Neural cell (in vitro differentiated cells): ENCODE measurements around the gene MEFV. TPM values are rescaled to one million over a fixed set of nuclear protein-coding genes. Genes with fewer than 3 reads are reported as not detected.

Experiments
- H2AFZ ChIP-seq: fragments of 200-600, 300-800 bp; sonication (generic), shearing (Covaris generic); 2 replicates; pipeline ENCODE4 v1.6.0; 2014; ENCODE audit warnings: low read depth, mild to moderate bottlenecking, antibody characterized with exemption, low read length, moderate library complexity
- H3F3A ChIP-seq: fragments of 200-600 bp; shearing (Covaris generic); 2 replicates; pipeline ENCODE4 v1.6.1; 2016; ENCODE audit warnings: mild to moderate bottlenecking, moderate library complexity, mixed read lengths, antibody characterized with exemption, low read length; ENCODE audit not compliant: insufficient read depth, poor library complexity, severe bottlenecking
- H3K27ac ChIP-seq: fragments of 200-600, 300-800 bp; sonication (generic), shearing (Covaris generic); 2 replicates; pipeline ENCODE4 v1.5.1; 2014; ENCODE audit warnings: mild to moderate bottlenecking, low read length, moderate library complexity
- H3K27me3 ChIP-seq: fragments of 300-800, 200-600 bp; sonication (generic), shearing (Covaris generic); 2 replicates; pipeline ENCODE4 v1.6.0; 2014; ENCODE audit warnings: mild to moderate bottlenecking, low read depth, low read length, moderate library complexity; ENCODE audit not compliant: insufficient read depth
- H3K36me3 ChIP-seq: fragments of 300-800, 200-600 bp; sonication (generic), shearing (Covaris generic); 2 replicates; pipeline ENCODE4 v1.5.1; 2014; ENCODE audit warnings: mild to moderate bottlenecking, antibody characterized with exemption, low read length, moderate library complexity; ENCODE audit not compliant: insufficient read depth
- H3K4me2 ChIP-seq: fragments of 300-800, 200-600 bp; sonication (generic), shearing (Covaris generic); 2 replicates; pipeline ENCODE4 v1.6.0; 2014; ENCODE audit warnings: mild to moderate bottlenecking, low read length
- H3K4me3 ChIP-seq: fragments of 300-800, 200-600 bp; sonication (generic), shearing (Covaris generic); 2 replicates; pipeline ENCODE4 v1.5.1; 2014; ENCODE audit warnings: mild to moderate bottlenecking, low read length, moderate library complexity
- H3K79me2 ChIP-seq: fragments of 200-600 bp; shearing (Covaris generic); replicated peaks from 2 replicates; pipeline ENCODE4 v1.6.0; 2014; ENCODE audit warnings: mild to moderate bottlenecking, low read length, moderate library complexity; ENCODE audit not compliant: insufficient read depth
- H3K9ac ChIP-seq: fragments of 300-800, 200-600 bp; sonication (generic), shearing (Covaris generic); 2 replicates; pipeline ENCODE4 v1.6.1; 2016; ENCODE audit warnings: mild to moderate bottlenecking, low read length, mixed read lengths
- H3K9me2 ChIP-seq: fragments of 200-600 bp; shearing (Covaris generic); 2 replicates; pipeline ENCODE4 v1.6.1; 2016; ENCODE audit warnings: mild to moderate bottlenecking, low read length, mixed read lengths; ENCODE audit not compliant: insufficient read depth
- H3K9me3 ChIP-seq: fragments of 200-600, 300-800 bp; sonication (generic), shearing (Covaris generic); 2 replicates; pipeline ENCODE4 v1.6.1; 2016; ENCODE audit warnings: mild to moderate bottlenecking, mixed run types, low read length, moderate library complexity, mixed read lengths
- H4K20me1 ChIP-seq: fragments of 200-600 bp; shearing (Covaris generic); 2 replicates; pipeline ENCODE4 v1.6.1; 2016; ENCODE audit warnings: mild to moderate bottlenecking, mixed run types; ENCODE audit not compliant: insufficient read depth
- EP300 ChIP-seq: fragments of 450-650 bp; conservative IDR thresholded peaks from 2 replicates; pipeline ENCODE4 v1.6.1; 2014; ENCODE audit warnings: antibody characterized with exemption, mild to moderate bottlenecking, moderate library complexity; ENCODE audit not compliant: poor library complexity, severe bottlenecking
- EZH2 ChIP-seq: fragments of 200-600, 300-800 bp; shearing (Covaris generic), sonication (generic); IDR thresholded peaks from 2 replicates; pipeline ENCODE4 v1.6.1; 2014; ENCODE audit warnings: antibody characterized with exemption, low read length, borderline replicate concordance, mild to moderate bottlenecking; ENCODE audit not compliant: insufficient read depth, poor library complexity, severe bottlenecking
- MXI1 ChIP-seq: fragments of 450-650 bp; conservative IDR thresholded peaks from 2 replicates; pipeline ENCODE4 v1.6.1; 2014; ENCODE audit warnings: antibody characterized with exemption, mild to moderate bottlenecking; ENCODE audit not compliant: poor library complexity, severe bottlenecking
- POLR2AphosphoS5 ChIP-seq: IDR thresholded peaks from 2 replicates; pipeline ENCODE4 v1.6.1; 2012
- RAD21 ChIP-seq: fragments of 450-650 bp; conservative IDR thresholded peaks from 2 replicates; pipeline ENCODE4 v1.6.1; 2014; ENCODE audit warnings: antibody characterized with exemption, mild to moderate bottlenecking, moderate library complexity
- SMC3 ChIP-seq: fragments of 450-650 bp; conservative IDR thresholded peaks from 2 replicates; pipeline ENCODE4 v1.6.1; 2014; ENCODE audit warnings: antibody characterized with exemption, mild to moderate bottlenecking, moderate library complexity; ENCODE audit not compliant: poor library complexity
- TAF1 ChIP-seq: IDR thresholded peaks from 2 replicates; pipeline ENCODE4 v1.6.1; 2012; ENCODE audit warnings: low read depth
- polyA plus RNA-seq: library from polyadenylated mRNA; depleted of rRNA; stranded (reverse); fragments of >200 nt; gene quantifications from 2 replicates; pipeline ENCODE4 v1.2.3, GENCODE V29; 2014
- TF ChIP-seq, protein P1 (sequence below): fragments of 450-650 bp; IDR thresholded peaks from 2 replicates; pipeline ENCODE4 v1.5.1; 2014; ENCODE audit warnings: antibody characterized with exemption, mild to moderate bottlenecking, moderate library complexity; ENCODE audit not compliant: poor library complexity, severe bottlenecking
- TF ChIP-seq, protein P2 (sequence below): IDR thresholded peaks from 2 replicates; pipeline ENCODE4 v1.6.1; 2012; ENCODE audit warnings: borderline replicate concordance

Gene MEFV
- polyA plus RNA-seq, 1 donor from 2014 or later = not detected

DNA sequence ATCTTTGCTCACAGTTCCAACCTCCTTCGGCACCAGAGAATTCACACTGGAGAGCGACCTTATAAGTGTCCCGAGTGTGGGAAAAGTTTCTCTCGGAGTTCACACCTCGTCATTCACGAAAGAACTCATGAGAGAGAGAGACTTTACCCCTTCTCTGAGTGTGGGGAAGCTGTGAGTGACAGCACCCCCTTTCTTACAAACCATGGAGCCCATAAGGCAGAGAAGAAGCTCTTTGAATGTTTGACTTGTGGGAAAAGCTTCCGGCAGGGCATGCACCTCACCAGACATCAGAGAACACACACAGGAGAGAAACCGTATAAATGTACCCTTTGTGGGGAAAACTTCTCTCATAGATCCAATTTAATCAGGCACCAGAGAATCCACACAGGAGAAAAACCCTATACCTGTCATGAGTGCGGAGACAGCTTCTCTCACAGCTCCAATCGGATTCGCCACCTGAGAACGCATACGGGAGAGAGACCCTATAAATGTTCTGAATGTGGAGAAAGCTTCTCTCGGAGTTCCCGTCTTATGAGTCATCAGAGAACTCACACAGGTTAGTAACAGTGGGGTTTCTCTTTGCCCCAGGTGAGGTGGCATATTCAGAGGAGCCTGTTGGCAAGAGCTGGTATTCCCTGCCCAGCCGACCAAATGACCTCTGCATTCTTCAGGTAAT lies 33.7 kb upstream of the MEFV start:
- Histone ChIP-seq H3K9me2 (no peaks in the 10 kb centered on the region), H3K4me2 (no peak overlapping the region), H3K27me3 (no peaks in the 10 kb centered on the region), H2AFZ (no peak overlapping the region), H3K4me3 (no peak overlapping the region), H3K36me3 (peaks cover 37% of the 10 kb centered on the region), H3K79me2 (peaks cover 31% of the 10 kb centered on the region), H3K27ac (no peak overlapping the region), H3K9me3 (peaks cover 7% of the 10 kb centered on the region), H3F3A (no peaks in the 10 kb centered on the region), H3K9ac (no peak overlapping the region), H4K20me1 (no peaks in the 10 kb centered on the region)
- no peak for TF ChIP-seq EZH2
- TF ChIP-seq RAD21 = no peak
- no peak for TF ChIP-seq MXI1
- TF ChIP-seq, protein P1, sequence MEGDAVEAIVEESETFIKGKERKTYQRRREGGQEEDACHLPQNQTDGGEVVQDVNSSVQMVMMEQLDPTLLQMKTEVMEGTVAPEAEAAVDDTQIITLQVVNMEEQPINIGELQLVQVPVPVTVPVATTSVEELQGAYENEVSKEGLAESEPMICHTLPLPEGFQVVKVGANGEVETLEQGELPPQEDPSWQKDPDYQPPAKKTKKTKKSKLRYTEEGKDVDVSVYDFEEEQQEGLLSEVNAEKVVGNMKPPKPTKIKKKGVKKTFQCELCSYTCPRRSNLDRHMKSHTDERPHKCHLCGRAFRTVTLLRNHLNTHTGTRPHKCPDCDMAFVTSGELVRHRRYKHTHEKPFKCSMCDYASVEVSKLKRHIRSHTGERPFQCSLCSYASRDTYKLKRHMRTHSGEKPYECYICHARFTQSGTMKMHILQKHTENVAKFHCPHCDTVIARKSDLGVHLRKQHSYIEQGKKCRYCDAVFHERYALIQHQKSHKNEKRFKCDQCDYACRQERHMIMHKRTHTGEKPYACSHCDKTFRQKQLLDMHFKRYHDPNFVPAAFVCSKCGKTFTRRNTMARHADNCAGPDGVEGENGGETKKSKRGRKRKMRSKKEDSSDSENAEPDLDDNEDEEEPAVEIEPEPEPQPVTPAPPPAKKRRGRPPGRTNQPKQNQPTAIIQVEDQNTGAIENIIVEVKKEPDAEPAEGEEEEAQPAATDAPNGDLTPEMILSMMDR = no peak
- no peak for TF ChIP-seq POLR2AphosphoS5
- no peak for TF ChIP-seq TAF1
- no peak for TF ChIP-seq EP300
- TF ChIP-seq, protein P2, sequence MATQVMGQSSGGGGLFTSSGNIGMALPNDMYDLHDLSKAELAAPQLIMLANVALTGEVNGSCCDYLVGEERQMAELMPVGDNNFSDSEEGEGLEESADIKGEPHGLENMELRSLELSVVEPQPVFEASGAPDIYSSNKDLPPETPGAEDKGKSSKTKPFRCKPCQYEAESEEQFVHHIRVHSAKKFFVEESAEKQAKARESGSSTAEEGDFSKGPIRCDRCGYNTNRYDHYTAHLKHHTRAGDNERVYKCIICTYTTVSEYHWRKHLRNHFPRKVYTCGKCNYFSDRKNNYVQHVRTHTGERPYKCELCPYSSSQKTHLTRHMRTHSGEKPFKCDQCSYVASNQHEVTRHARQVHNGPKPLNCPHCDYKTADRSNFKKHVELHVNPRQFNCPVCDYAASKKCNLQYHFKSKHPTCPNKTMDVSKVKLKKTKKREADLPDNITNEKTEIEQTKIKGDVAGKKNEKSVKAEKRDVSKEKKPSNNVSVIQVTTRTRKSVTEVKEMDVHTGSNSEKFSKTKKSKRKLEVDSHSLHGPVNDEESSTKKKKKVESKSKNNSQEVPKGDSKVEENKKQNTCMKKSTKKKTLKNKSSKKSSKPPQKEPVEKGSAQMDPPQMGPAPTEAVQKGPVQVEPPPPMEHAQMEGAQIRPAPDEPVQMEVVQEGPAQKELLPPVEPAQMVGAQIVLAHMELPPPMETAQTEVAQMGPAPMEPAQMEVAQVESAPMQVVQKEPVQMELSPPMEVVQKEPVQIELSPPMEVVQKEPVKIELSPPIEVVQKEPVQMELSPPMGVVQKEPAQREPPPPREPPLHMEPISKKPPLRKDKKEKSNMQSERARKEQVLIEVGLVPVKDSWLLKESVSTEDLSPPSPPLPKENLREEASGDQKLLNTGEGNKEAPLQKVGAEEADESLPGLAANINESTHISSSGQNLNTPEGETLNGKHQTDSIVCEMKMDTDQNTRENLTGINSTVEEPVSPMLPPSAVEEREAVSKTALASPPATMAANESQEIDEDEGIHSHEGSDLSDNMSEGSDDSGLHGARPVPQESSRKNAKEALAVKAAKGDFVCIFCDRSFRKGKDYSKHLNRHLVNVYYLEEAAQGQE = no peak
- TF ChIP-seq SMC3 = no peak

DNA sequence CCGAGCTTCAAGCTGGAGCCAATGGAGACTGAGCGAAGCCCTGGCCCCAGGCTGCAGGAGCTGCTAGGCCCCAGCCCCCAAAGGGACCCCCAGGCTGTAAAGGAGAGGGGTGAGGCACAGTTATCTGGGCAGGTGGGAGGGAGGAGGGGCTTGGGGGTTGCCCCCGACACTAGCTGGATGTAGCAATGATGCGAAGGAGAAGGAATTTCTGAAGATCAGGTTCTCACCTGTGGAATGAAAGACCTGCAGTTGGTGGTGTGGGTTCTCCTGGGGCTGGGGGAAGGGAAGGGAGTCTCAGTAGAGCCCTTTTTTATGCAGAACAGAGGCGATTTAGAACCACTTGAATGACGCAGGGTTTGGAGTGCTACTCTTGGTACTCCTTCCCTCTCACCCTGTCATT lies 28.7 kb upstream of the MEFV start:
- Histone ChIP-seq H3K27me3 (no peaks in the 10 kb centered on the region), H3K36me3 (peaks cover 8% of the 10 kb centered on the region), H3K27ac (no peak overlapping the region), H3K9me2 (no peaks in the 10 kb centered on the region), H3K4me3 (peak overlapping the region; percentile 98), H3K4me2 (peak overlapping the region; percentile 98), H3K9ac (no peak overlapping the region), H4K20me1 (no peaks in the 10 kb centered on the region), H3K9me3 (peaks cover 6% of the 10 kb centered on the region), H3K79me2 (peaks cover 32% of the 10 kb centered on the region), H3F3A (no peaks in the 10 kb centered on the region), H2AFZ (no peak overlapping the region)
- no peak for TF ChIP-seq POLR2AphosphoS5
